Retinal pigment epithelial cell (primary cell): ENCODE data around the gene CHMP6.

Source experiments
- DNase-seq: peaks from one replicate; pipeline ENCODE4 v3.0.0-alpha.2; 2010; ENCODE audit warnings: low read depth
- H3K4me3 ChIP-seq: 2 replicates; pipeline ENCODE4 v1.5.1; 2011; ENCODE audit warnings: mild to moderate bottlenecking, low read length, control low read depth, moderate library complexity
- TF ChIP-seq, protein P1 (sequence below): conservative IDR thresholded peaks from 2 replicates; pipeline ENCODE4 v1.5.1; 2011; ENCODE audit warnings: low read depth, low read length, control low read depth, inconsistent platforms

CHMP6 gene

GRCh38 chr17:80998748-80999535 lies 7.3 kb downstream of the CHMP6 start:
- TF ChIP-seq, protein P1, sequence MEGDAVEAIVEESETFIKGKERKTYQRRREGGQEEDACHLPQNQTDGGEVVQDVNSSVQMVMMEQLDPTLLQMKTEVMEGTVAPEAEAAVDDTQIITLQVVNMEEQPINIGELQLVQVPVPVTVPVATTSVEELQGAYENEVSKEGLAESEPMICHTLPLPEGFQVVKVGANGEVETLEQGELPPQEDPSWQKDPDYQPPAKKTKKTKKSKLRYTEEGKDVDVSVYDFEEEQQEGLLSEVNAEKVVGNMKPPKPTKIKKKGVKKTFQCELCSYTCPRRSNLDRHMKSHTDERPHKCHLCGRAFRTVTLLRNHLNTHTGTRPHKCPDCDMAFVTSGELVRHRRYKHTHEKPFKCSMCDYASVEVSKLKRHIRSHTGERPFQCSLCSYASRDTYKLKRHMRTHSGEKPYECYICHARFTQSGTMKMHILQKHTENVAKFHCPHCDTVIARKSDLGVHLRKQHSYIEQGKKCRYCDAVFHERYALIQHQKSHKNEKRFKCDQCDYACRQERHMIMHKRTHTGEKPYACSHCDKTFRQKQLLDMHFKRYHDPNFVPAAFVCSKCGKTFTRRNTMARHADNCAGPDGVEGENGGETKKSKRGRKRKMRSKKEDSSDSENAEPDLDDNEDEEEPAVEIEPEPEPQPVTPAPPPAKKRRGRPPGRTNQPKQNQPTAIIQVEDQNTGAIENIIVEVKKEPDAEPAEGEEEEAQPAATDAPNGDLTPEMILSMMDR, result no peak
- H3K4me3 ChIP-seq, result no peak overlapping the region
- no peak for DNase-seq

- H3K4me3 ChIP-seq, result no peak overlapping the region
- TF ChIP-seq, protein P1, result no peak
- DNase-seq, result no peak
Observed at GRCh38 chr17:80999536-81000333, 8.1 kb downstream of the CHMP6 start.

DNA sequence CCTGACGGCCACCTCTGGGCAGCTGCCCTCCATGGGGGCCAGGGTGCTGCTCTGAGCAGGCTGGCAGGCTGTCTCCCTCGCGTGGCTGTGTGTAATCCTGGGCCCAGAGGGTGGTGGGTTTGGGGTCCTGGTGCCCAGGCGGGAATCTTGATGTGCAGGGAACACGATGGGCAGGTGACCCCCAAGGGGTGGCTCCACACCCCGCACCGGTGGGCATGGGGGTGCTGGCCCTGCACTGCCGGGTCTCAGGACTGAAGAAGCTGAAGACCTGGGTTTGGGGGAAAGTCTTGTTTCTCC lies 8.6 kb downstream of the CHMP6 start:
- H3K4me3 ChIP-seq, result no peak overlapping the region
- no peak for DNase-seq
- TF ChIP-seq, protein P1, result no peak

- TF ChIP-seq, protein P1, result no peak
- H3K4me3 ChIP-seq, result no peak overlapping the region
- DNase-seq, result no peak
Observed at GRCh38 chr17:81000631-81001357, 9.2 kb downstream of the CHMP6 start.

GRCh38 chr17:81002013-81002384 lies 10.4 kb downstream of the CHMP6 start:
- DNase-seq, result no peak
- H3K4me3 ChIP-seq, result no peak overlapping the region
- TF ChIP-seq, protein P1, result no peak

- no peak for DNase-seq
- H3K4me3 ChIP-seq, result no peak overlapping the region
- TF ChIP-seq, protein P1, result no peak
Observed at GRCh38 chr17:81002409-81003361, 11.0 kb downstream of the CHMP6 start.
